Adrenal gland (tissue), 12 donors: ENCODE data around the gene NHSL1. TPM values are rescaled to one million over a fixed set of nuclear protein-coding genes. Genes with fewer than 3 reads are reported as not detected.

Experiments used
- DNase-seq, 7 donors: peaks; one replicate each; pipeline ENCODE4 v3.0.0-alpha.2; 2019 to 2020
- H3K27ac ChIP-seq, 5 donors: fragments of 200-600 bp; sonication (generic) in 4 of 5; 1 replicate in 3 of 5; 2 replicates in 2 of 5; pipeline versions ENCODE4 v1.5.1 to v1.8.0; 2016 to 2020; ENCODE audit warnings: mild to moderate bottlenecking in 1 of 5
- H3K27me3 ChIP-seq: fragments of 200-600 bp; 2 replicates; pipeline ENCODE4 v1.8.0; 2021
- H3K36me3 ChIP-seq, 2 donors: fragments of 200-600 bp; replicated peaks in 1 of 2; 1 replicate in 1 of 2; 2 replicates in 1 of 2; pipeline versions ENCODE4 v1.5.1 to v1.8.0; 2018 to 2022
- H3K4me1 ChIP-seq, 2 donors: fragments of 200-600 bp; replicated peaks in 1 of 2; 1 replicate in 1 of 2; 2 replicates in 1 of 2; pipeline versions ENCODE4 v1.5.1 to v1.8.0; 2018 to 2021
- H3K4me3 ChIP-seq, 4 donors: fragments of 200-600 bp; sonication (generic) in 3 of 4; one replicate each; pipeline ENCODE4 v1.5.1; 2016 to 2018
- H3K9me3 ChIP-seq, 3 donors: fragments of 200-600 bp; sonication (generic) in 1 of 3; replicated peaks in 1 of 3; 1 replicate in 2 of 3; 2 replicates in 1 of 3; pipeline versions ENCODE4 v1.5.1 to v1.8.0; 2016 to 2021
- POLR2A ChIP-seq, 2 donors: fragments of 450-650 bp; IDR thresholded peaks; one replicate each; pipeline ENCODE4 v1.6.1; 2017; ENCODE audit warnings: antibody characterized with exemption in 2 of 2, mild to moderate bottlenecking in 2 of 2, moderate library complexity in 1 of 2
- WGBS, 4 donors: extraction: QIAGEN DNeasy Blood & Tissue Kit in 2 of 4; methylation state at CpG; one replicate each; pipeline versions ENCODE4 v1.1.5 to v1.1.7; 2013 to 2017; 5-methylcytosine and 5-hydroxymethylcytosine counted together
- intact Hi-C, 2 donors: fragments of 100-400 bp; cut with DNase I; formaldehyde crosslinking; loops; one replicate each; pipeline versions ENCODE4 v1.14.1 to v1.15.0; 2022 to 2023
- polyA plus RNA-seq, 3 donors: library from polyadenylated mRNA; stranded (reverse); fragments of 200-250 nt in 2 of 3; fragments of 350-450 nt in 1 of 3; fragmentation: Illumina TruSeq in 1 of 3; extraction: RNeasy Lipid Tissue Mini Kit (QIAGEN cat#74804) in 1 of 3; gene quantifications; one replicate each; pipeline ENCODE4 v1.2.3, GENCODE V29; 2013 to 2014
- total RNA-seq, 9 donors: library from RNA; depleted of rRNA in 4 of 9; stranded (reverse); fragments of >200 nt in 4 of 9; fragments of 120-200 nt in 1 of 9; fragmentation: NEBNext Ultra II Directional in 1 of 9; extraction: Animal tissue kit (Norgen Biotek cat#: 25700) in 1 of 9; gene quantifications; one replicate each; pipeline versions ENCODE4 v1.1.0 to v1.2.4, GENCODE V29; 2013 to 2023
- TF ChIP-seq, protein P1 (sequence below), 6 experiments: fragments of 450-650 bp in 4 of 6; fragments of 200-600 bp in 2 of 6; sonication (generic) in 1 of 6; IDR thresholded peaks; 1 replicate in 5 of 6; 2 replicates in 1 of 6; pipeline versions ENCODE4 v1.5.1 to v1.8.0; 2016 to 2021; ENCODE audit warnings: antibody characterized with exemption in 6 of 6, mild to moderate bottlenecking in 2 of 6, moderate library complexity in 1 of 6
- donor health status: healthy with polysubstance abuse.
- donor health status: Bipolar disorder and iron deficiency.
- donor health status: DM: yes; HTN: yes; CAD: no.
- donor health status: DM: no; HTN: no; CAD: no.
- donor health status: DM: no; HTN: no; CAD: no.
- donor health status: DM: yes; HTN: yes; CAD: no.

NHSL1 gene
- total and polyA plus RNA-seq, 12 donors = 1.2 to 12.7 (median 5.3) TPM

DNA sequence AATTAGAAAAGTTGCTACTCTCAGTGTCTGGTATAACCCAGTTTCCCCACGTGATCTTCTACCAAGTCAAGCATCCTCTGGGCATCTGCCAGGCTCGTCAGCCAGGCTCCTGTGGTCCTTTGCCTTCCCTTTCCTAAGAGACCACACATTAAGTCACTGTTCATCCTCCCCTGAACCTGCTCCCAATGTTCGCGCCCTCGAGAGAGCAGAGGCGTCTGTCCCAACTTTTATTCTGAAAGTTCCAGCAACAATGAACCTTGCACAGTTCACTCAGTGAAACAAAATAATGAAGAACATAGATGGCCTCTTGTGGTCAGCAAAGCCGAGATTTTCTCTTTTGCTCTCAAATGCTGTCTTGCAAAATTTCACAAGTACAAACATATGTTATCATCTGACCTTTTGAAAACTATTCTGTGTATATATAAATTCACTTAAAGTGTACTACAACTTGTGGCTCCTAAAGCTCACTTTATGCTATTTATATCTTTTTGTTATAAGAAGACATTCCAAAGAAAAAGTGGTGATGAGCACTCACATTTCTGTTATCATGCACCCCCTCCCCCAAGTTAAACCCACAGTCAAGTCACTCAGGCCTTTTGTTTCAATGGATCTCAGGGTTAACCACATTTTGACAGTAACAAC is 39.2 kb upstream of the NHSL1 start:
- DNase-seq = no peak
- intact Hi-C loops = no loop called here
- WGBS, 4 donors = 72 to 76% (median 75%) methylated on average over 7 of the region's 7 CpGs
- Histone ChIP-seq H3K27ac (no peak overlapping the region), H3K4me3 (no peak overlapping the region), H3K36me3 (no peaks in the 10 kb centered on the region), H3K9me3 (no peaks in the 10 kb centered on the region), H3K4me1 (peaks cover 0 to 5% of the 10 kb centered on the region in 2 donors), H3K27me3 (no peaks in the 10 kb centered on the region)
- TF ChIP-seq, protein P1, sequence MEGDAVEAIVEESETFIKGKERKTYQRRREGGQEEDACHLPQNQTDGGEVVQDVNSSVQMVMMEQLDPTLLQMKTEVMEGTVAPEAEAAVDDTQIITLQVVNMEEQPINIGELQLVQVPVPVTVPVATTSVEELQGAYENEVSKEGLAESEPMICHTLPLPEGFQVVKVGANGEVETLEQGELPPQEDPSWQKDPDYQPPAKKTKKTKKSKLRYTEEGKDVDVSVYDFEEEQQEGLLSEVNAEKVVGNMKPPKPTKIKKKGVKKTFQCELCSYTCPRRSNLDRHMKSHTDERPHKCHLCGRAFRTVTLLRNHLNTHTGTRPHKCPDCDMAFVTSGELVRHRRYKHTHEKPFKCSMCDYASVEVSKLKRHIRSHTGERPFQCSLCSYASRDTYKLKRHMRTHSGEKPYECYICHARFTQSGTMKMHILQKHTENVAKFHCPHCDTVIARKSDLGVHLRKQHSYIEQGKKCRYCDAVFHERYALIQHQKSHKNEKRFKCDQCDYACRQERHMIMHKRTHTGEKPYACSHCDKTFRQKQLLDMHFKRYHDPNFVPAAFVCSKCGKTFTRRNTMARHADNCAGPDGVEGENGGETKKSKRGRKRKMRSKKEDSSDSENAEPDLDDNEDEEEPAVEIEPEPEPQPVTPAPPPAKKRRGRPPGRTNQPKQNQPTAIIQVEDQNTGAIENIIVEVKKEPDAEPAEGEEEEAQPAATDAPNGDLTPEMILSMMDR (IDR thresholded peaks at IDR 0.05) = no peak
- TF ChIP-seq POLR2A (IDR thresholded peaks at IDR 0.05) = no peak

DNA sequence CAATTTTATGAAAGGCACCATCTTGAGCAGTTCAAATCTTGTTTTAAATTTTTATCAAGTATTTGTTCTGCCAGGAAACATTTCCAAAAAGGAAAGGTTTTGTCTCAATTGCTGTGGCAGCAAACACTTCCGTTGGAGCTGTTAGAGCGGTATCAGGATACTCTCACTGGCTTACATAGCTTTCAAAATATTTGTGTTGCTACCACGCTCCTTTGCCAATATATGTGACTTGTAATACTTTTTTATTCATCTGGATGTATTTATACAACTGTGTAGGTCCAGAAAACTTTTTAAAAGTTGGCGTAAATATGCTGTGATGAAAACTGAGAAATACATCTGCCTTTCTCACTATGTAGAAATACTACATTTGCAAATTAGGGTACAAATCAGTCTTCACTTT is 37.8 kb upstream of the NHSL1 start:
- H3K9me3 ChIP-seq = no peaks in the 10 kb centered on the region
- 55 to 73% (median 56%) methylated on average over 4 of the region's 4 CpGs for WGBS, 4 donors
- intact Hi-C loops = no loop called here
- no peak for DNase-seq
- H3K27me3 ChIP-seq = no peaks in the 10 kb centered on the region
- no peak overlapping the region for H3K27ac ChIP-seq
- TF ChIP-seq, protein P1 (IDR thresholded peaks at IDR 0.05) = no peak
- no peak for TF ChIP-seq POLR2A (IDR thresholded peaks at IDR 0.05)
- H3K4me1 ChIP-seq = peaks cover 0 to 5% of the 10 kb centered on the region in 2 donors
- no peaks in the 10 kb centered on the region for H3K36me3 ChIP-seq
- H3K4me3 ChIP-seq = no peak overlapping the region

DNA sequence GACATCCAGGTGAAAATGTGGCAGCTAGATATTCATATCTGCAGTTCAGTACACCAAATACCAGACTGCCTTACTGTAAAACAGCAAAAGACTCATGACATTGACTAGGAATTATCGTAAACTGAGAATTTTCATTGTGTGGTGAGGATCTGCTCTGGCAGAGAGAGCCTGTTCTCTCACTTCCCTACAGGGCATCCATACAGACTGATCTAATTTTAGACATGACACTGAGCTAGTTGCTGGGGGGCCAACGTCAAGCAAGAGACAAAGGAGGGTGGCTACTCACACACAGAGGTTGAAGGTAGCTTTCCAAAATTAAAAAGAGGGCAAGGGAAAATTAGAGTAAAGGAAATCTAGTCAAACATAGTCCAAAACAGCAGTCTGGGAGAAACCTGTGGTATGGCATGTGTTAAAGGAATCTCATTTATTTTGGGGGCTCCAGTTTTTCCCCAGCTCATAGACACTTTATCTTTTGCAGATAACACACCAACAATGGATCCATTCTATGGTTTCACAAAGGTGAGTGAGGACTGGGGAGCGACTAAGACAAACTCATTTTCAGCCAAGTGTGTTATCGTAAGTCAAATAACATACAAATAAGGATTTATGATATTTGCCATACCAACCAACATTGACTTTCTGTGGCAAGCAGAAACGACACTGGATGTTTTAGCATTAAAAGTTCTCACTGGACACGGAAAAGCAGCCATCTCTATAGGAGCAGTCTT is 36.6 kb upstream of the NHSL1 start:
- Histone ChIP-seq H3K9me3 (no peaks in the 10 kb centered on the region), H3K27ac (no peak overlapping the region), H3K4me3 (no peak overlapping the region), H3K27me3 (no peaks in the 10 kb centered on the region), H3K4me1 (peaks cover 0 to 5% of the 10 kb centered on the region in 2 donors), H3K36me3 (no peaks in the 10 kb centered on the region)
- intact Hi-C loops = no loop called here
- WGBS, 4 donors = 68 to 81% (median 77%) methylated on average over 6 of the region's 6 CpGs
- TF ChIP-seq, protein P1 (IDR thresholded peaks at IDR 0.05) = no peak
- TF ChIP-seq POLR2A (IDR thresholded peaks at IDR 0.05) = no peak
- no peak for DNase-seq

DNA sequence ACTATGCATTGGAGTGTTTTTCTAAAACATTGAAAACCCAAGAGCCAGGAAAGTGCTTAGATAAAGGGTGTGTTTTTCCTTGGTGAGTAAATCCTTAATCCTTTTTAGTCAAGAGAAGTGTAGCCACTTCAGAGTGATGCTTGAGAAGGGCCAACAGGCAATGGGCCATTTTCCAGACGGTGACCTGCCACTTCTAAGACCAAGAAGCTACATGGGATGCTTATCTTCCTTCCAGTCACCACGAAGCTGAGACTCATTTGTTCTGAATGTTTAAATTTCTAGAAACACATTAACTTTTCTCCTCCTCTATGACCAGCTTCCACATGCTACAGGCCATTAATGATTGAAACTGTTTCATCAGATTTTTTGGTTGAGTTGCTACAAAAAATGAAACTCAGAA is 34.4 kb upstream of the NHSL1 start:
- DNase-seq = no peak
- H3K27ac ChIP-seq = no peak overlapping the region
- H3K4me3 ChIP-seq = no peak overlapping the region
- H3K27me3 ChIP-seq = no peaks in the 10 kb centered on the region
- H3K36me3 ChIP-seq = no peaks in the 10 kb centered on the region
- no peaks in the 10 kb centered on the region for H3K9me3 ChIP-seq
- H3K4me1 ChIP-seq = peaks cover 0 to 5% of the 10 kb centered on the region in 2 donors
- WGBS, 4 donors = 65 to 90% (median 85%) methylated on average over 2 of the region's 2 CpGs
- intact Hi-C loops = no loop called here
- TF ChIP-seq, protein P1 (IDR thresholded peaks at IDR 0.05) = no peak
